Fibroblast of pulmonary artery (primary cell): Measurements from ENCODE around the gene SAMD14.

Experiments
- DNase-seq: peaks from one replicate; pipeline ENCODE4 v3.0.0-alpha.2; 2010; ENCODE audit warnings: low read depth
- H3K4me3 ChIP-seq: replicated peaks from 2 replicates; pipeline ENCODE4 v1.5.1; 2011; ENCODE audit warnings: low read depth, mild to moderate bottlenecking, control low read depth, low read length, moderate library complexity
- TF ChIP-seq, protein P1 (sequence below): IDR thresholded peaks from 2 replicates; pipeline ENCODE4 v1.5.1; 2011; ENCODE audit warnings: mild to moderate bottlenecking, control low read depth, low read length, inconsistent platforms; ENCODE audit errors: missing control alignments

SAMD14 gene

DNA sequence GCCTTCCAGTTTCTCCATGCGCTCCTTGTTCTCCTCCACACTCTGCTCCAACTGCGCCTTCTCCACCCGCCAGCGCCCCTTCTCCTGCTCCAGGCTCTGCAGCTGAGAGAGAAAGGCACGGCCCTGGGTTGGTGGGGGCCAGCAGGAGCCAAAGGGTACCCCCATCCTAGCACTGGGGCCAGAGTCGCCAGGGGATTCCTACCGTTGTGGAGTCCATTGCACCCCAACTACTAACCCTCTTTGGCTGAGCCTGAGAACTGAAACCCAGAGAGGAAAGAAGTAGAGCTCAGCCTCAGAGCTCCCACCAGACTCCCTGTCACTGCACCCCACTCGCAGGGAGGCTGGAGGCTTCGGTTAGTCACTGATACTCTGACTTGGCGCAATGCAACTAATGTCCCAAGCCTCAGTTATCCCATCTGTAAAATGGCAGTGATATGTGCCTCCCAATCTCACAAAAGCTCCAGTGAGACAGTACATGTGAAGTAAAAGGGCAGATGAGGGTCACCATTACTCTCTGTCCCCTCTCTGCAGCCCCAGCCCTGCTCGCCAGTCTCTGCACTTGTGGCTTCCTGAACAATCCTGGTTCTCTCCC lies 6.2 kb upstream of the SAMD14 start:
- TF ChIP-seq, protein P1, sequence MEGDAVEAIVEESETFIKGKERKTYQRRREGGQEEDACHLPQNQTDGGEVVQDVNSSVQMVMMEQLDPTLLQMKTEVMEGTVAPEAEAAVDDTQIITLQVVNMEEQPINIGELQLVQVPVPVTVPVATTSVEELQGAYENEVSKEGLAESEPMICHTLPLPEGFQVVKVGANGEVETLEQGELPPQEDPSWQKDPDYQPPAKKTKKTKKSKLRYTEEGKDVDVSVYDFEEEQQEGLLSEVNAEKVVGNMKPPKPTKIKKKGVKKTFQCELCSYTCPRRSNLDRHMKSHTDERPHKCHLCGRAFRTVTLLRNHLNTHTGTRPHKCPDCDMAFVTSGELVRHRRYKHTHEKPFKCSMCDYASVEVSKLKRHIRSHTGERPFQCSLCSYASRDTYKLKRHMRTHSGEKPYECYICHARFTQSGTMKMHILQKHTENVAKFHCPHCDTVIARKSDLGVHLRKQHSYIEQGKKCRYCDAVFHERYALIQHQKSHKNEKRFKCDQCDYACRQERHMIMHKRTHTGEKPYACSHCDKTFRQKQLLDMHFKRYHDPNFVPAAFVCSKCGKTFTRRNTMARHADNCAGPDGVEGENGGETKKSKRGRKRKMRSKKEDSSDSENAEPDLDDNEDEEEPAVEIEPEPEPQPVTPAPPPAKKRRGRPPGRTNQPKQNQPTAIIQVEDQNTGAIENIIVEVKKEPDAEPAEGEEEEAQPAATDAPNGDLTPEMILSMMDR = no peak
- no peak for DNase-seq
- no peak overlapping the region for H3K4me3 ChIP-seq

DNA sequence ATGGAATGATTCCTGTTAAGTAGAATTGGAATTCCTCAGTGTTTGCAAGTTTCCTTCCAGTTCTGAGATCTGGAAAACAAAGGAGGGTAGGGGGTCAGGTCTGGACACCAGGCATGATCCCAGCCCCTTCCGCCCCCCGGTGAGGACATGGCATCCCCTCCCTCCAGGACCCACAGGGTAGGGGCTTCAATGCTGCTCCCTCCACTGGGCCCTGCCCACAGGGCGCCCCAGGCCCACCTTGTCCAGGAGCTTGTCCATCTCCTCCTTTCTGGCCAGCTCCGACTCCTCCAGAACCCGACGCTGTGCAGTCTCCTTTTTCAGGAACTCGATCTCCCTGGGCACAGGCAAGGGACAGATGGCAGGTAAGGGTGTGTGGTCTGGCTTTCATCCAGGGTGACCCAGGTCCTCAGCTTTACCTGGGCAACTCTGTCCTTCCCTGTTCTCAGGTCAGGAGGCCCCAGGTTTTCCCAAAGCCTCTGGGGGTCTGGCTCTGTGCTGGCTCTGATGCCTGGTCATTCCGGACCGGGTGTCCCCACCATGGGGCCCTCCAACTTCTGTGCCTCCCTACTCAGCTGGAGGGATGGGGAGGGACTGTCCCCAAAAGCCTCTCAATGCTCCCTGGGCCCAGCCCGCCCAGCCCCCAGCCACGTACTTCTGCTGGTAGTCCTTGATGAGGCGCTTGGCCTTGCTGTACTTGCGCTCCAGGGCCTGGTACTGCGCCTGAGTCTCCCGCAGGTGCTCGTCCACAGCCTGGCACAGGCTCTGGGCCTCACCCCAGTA lies 5.5 kb upstream of the SAMD14 start:
- DNase-seq = no peak
- H3K4me3 ChIP-seq = no peak overlapping the region
- TF ChIP-seq, protein P1 = no peak

- H3K4me3 ChIP-seq = no peak overlapping the region
- TF ChIP-seq, protein P1 = no peak
- no peak for DNase-seq
These were observed 4.5 kb upstream of the SAMD14 start for GRCh38 chr17:50134206-50135110.

GRCh38 chr17:50133769-50134099 lies 3.8 kb upstream of the SAMD14 start:
- no peak overlapping the region for H3K4me3 ChIP-seq
- DNase-seq = no peak
- TF ChIP-seq, protein P1 = no peak

DNA sequence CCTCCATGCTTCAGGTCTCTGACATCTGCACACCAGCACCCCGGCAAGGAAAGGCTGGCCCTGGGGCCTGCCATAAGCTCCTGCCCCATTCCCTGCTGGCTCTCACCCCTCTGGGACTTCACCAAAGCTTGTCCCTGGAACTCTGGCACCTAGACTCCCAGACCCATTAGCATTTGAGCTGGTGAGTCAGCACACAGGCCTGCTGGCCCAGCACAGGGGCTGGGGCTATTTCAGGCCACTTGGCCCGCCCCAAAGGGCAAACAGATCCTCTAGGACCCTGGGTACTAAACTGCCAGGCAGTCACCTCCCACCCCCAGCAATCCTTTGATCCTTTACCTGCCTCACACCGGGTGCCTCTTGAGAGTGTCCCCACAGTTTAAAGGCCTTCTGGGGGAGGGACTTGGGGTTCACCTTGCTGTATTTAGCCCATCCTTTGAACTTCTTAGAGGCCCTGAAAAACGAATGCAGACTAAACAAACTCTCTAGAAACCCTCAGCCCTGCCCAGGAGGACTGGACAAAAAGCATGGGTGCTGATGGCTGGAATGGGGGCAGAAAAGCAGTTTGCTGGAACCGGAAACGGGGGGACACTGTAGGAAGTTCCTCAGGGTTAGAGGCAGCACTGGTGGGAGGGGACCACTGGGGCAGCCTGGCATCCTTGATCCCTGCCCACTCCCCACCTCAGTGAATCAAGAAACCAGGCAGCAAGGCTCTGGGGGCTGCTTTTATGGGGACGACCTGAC lies 3.2 kb upstream of the SAMD14 start:
- peak; percentile 37 for DNase-seq
- no peak overlapping the region for H3K4me3 ChIP-seq
- TF ChIP-seq, protein P1 = no peak

DNA sequence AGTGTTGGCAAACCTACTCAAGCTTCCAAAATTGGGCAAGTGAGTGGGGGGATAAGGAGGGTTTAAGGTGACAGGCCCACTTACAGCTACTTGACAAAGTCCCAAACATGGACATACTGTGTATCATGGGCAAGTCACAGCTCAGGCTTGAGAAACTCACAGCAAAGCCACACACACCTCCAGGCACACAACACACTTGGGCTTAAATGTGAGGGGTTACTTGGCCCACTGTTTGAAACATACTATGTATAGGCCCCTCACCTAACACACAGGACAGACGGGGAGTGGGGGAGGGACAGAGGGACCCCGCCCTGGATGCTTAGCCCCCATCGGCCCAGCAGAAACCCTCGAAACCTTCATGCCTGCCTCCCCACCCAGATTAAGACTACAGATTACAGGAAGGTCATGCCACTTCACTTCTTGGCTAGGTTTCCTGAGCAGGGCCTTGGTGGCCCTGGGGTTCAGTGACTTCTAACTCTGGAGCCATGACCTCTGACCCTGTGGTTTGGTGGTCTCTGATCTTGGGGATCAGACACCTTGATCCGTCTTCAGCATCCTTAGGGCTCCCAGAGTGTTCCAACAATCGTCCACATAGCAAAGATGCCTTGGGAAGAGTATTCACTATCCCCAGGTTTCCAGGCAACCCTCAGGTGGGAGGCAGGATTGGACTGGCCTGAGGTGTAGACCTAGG lies 2.3 kb upstream of the SAMD14 start:
- TF ChIP-seq, protein P1 = no peak
- no peak overlapping the region for H3K4me3 ChIP-seq
- no peak for DNase-seq
